HEK293T (cell line): ENCODE data around the gene ZNF398.

Source experiments
- CTCF ChIA-PET: fragments of 350-600 bp; formaldehyde crosslinking; extraction: SDS; loops from one replicate; lab custom pipeline; 2021; ENCODE audit warnings: antibody characterized with exemption, inconsistent platforms; lab: Yijun Ruan, JAX
- POLR2A ChIA-PET: fragments of 350-600 bp; formaldehyde crosslinking; extraction: SDS; loops from one replicate; lab custom pipeline; 2020; ENCODE audit warnings: antibody characterized with exemption, inconsistent platforms; lab: Yijun Ruan, JAX
- DNase-seq: peaks from one replicate; pipeline ENCODE4 v3.0.0; 2012; ENCODE audit warnings: mixed read lengths; ENCODE audit errors: extremely low spot score
- ARNT ChIP-seq: fragments of 450-650 bp; IDR thresholded peaks from 2 replicates; pipeline ENCODE4 v1.6.1; 2017; ENCODE audit warnings: mild to moderate bottlenecking
- BHLHE40 ChIP-seq: fragments of 450-650 bp; IDR thresholded peaks from 2 replicates; pipeline ENCODE4 v1.6.1; 2016; ENCODE audit warnings: mild to moderate bottlenecking, moderate library complexity, borderline replicate concordance
- CTBP1 ChIP-seq: fragments of 450-650 bp; IDR thresholded peaks from 2 replicates; pipeline ENCODE4 v1.6.1; 2016; ENCODE audit warnings: borderline replicate concordance
- ELF4 ChIP-seq: fragments of 450-650 bp; IDR thresholded peaks from 2 replicates; pipeline ENCODE4 v1.6.1; 2017; ENCODE audit warnings: antibody characterized with exemption
- FOXA1 ChIP-seq: fragments of 450-650 bp; IDR thresholded peaks from 2 replicates; pipeline ENCODE4 v1.6.1; 2016; ENCODE audit warnings: mild to moderate bottlenecking
- FOXK2 ChIP-seq: fragments of 450-650 bp; IDR thresholded peaks from 2 replicates; pipeline ENCODE4 v1.6.1; 2016; ENCODE audit warnings: mild to moderate bottlenecking
- FOXM1 ChIP-seq: fragments of 450-650 bp; IDR thresholded peaks from 2 replicates; pipeline ENCODE4 v1.6.1; 2017; ENCODE audit warnings: mild to moderate bottlenecking, borderline replicate concordance
- HDGF ChIP-seq: fragments of 450-650 bp; IDR thresholded peaks from 2 replicates; pipeline ENCODE4 v1.6.1; 2017; ENCODE audit warnings: antibody characterized with exemption, borderline replicate concordance
- L3MBTL2 ChIP-seq: fragments of 450-650 bp; conservative IDR thresholded peaks from 2 replicates; pipeline ENCODE4 v1.6.1; 2016; ENCODE audit warnings: mild to moderate bottlenecking
- LEF1 ChIP-seq: fragments of 450-650 bp; IDR thresholded peaks from 2 replicates; pipeline ENCODE4 v1.6.1; 2017; ENCODE audit warnings: mild to moderate bottlenecking, borderline replicate concordance
- NFRKB ChIP-seq: fragments of 450-650 bp; IDR thresholded peaks from 2 replicates; pipeline ENCODE4 v1.6.1; 2016; ENCODE audit warnings: mild to moderate bottlenecking, moderate library complexity
- PKNOX1 ChIP-seq: fragments of 450-650 bp; IDR thresholded peaks from 2 replicates; pipeline ENCODE4 v1.6.1; 2016
- SP1 ChIP-seq: fragments of 450-650 bp; IDR thresholded peaks from 2 replicates; pipeline ENCODE4 v1.6.1; 2017
- SUZ12 ChIP-seq: fragments of 450-650 bp; IDR thresholded peaks from 2 replicates; pipeline ENCODE4 v1.6.1; 2016; ENCODE audit warnings: mild to moderate bottlenecking
- TARDBP ChIP-seq: fragments of 450-650 bp; IDR thresholded peaks from 2 replicates; pipeline ENCODE4 v1.6.1; 2016
- ZNF384 ChIP-seq: fragments of 450-650 bp; IDR thresholded peaks from 2 replicates; pipeline ENCODE4 v1.6.1; 2016

Gene ZNF398

DNA sequence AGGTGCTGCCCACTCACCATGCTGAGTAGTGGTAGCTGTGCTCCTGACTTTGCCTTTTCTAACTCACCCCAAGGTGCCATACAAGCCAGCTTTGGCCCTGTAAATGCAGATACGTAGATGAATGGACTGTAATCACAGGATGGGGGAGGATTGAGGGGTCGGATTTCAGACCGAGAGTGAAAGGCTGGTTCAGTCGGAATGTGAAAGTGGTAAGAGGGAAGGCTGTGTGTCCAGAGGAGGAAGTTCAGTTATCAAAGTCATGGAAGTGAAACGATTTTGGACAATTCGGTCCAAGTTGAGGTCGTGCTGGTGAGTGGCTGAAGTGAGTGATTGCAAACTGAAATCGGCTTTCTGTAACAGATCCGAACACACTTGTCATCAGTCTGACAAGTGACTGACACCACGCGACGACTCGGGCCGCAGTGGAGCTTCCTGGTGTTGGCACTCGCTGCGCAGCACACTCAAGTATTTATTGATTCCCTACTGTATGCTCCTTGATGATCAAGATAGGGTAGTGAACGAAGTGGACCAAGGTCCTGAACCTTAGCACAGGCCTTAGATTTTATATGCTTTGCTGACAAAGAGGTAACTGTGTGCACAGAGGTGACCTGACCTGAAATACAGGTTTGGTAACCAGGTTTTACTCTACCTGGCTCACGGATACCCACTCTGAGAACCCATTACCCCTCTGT is 58.6 kb downstream of the ZNF398 start:
- CTCF ChIA-PET: no interaction called here

DNA sequence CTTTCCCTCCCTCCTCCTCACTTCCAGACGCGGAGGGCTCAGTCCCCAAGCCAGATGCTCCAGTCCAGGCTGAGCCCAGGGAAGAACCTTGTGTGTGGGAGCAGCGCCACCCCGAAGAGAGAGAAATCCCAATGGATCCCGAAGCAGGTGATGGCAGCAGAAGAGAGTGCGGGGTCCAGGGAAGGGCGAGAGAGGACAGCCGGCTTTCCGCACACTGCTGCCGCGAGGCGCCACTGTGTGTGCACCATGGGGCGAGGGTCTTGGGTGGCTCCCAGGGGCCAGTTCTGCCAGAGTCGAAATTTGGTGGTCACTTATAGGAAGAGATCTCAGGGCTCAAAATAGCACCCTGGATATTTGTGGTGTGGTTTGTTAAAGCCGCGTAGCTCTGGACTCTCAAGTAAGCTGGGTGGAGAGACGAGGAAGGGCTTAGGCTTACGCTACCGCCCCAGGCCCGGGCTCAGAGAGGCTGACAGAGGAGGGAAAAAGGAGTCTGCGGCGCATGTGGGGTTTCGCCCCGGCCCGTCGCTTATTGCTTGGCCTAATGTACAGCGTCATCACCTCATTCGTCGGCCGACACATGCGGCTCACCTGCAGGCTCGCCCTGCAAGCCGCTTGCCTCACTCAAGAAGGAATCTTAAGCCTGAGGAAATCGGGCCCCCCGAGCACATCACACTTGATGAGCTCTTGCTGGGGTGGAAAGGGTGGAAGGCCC is 60.2 kb downstream of the ZNF398 start:
- no peak for DNase-seq
- POLR2A ChIA-PET: interaction anchor here (4.4 kb wide), 1 partner anchor 12 kb away, joined by 15 read pairs; the partner anchor contains the start of gene ZNF282
- CTCF ChIA-PET: no interaction called here
- TF ChIP-seq ZNF384: no peak
- no peak for TF ChIP-seq NFRKB
- TF ChIP-seq FOXA1: no peak
- no peak for TF ChIP-seq L3MBTL2
- no peak for TF ChIP-seq LEF1
- TF ChIP-seq ARNT: no peak
- no peak for TF ChIP-seq FOXM1
- TF ChIP-seq ELF4: no peak
- no peak for TF ChIP-seq TARDBP
- no peak for TF ChIP-seq FOXK2
- TF ChIP-seq BHLHE40: no peak
- no peak for TF ChIP-seq HDGF
- TF ChIP-seq SUZ12: no peak
- no peak for TF ChIP-seq CTBP1
- TF ChIP-seq SP1: no peak
- no peak for TF ChIP-seq PKNOX1

More for the DNA sequence above, 58.6 kb downstream of the ZNF398 start:
- no peak for TF ChIP-seq NFRKB
- no peak for TF ChIP-seq ZNF384
- no peak for TF ChIP-seq PKNOX1
- no peak for TF ChIP-seq TARDBP
- no peak for DNase-seq
- POLR2A ChIA-PET: interaction anchor here (2.2 kb wide), 1 partner anchor 10 kb away, joined by 13 read pairs; the partner anchor contains the start of gene ZNF282

GRCh38 chr7:149209518-149210269 is 62.4 kb downstream of the ZNF398 start:
- peak; percentile 87 for DNase-seq
- TF ChIP-seq ELF4 (no peak), FOXA1 (no peak), ARNT (no peak), SP1 (no peak), FOXK2 (no peak)
- POLR2A ChIA-PET: interaction anchor here (4.4 kb wide), 1 partner anchor 14 kb away, joined by 15 read pairs; the partner anchor contains the start of gene ZNF282
- CTCF ChIA-PET: interaction anchor here (0.9 kb wide), 1 partner anchor 14 kb away, joined by 3 read pairs; the partner anchor contains the start of gene ZNF282

DNA sequence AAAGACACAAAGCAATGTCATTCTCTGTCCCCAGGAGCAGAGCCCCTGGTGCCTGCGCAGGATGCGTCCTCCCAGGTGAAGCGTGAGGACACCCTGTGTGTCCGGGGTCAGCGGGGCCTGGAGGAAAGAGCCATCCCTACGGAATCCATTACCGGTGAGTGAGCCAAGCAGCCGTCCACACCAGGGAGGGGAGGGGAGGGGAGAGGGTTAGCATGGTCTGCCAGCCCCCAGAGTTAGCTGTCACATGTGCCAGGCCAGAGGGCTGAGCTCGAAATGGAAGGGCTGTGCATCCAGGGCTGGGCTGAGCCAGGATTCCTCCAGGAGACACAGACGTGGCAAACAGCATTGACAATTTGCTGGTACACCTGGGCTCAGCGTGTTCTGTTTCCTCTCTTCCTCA is 63.3 kb downstream of the ZNF398 start:
- TF ChIP-seq FOXK2 (no peak), ZNF384 (no peak), NFRKB (no peak), LEF1 (no peak), FOXM1 (no peak), ARNT (no peak), SP1 (no peak)
- DNase-seq: no peak
- ChIA-PET CTCF (interaction anchor here (0.9 kb wide), 1 partner anchor 15 kb away, joined by 3 read pairs; the partner anchor contains the start of gene ZNF282), POLR2A (interaction anchor here (4.4 kb wide), 1 partner anchor 15 kb away, joined by 15 read pairs; the partner anchor contains the start of gene ZNF282)

GRCh38 chr7:149214020-149214720 is 66.9 kb downstream of the ZNF398 start:
- DNase-seq: no peak
- ChIA-PET POLR2A (interaction anchor here (2.1 kb wide), 1 partner anchor 19 kb away, joined by 11 read pairs; the partner anchor contains the start of gene ZNF282), CTCF (interaction anchor here (0.7 kb wide), 1 partner anchor 575 kb away, joined by 3 read pairs; no protein-coding TSS in a partner anchor)
- no peak for TF ChIP-seq HDGF
- no peak for TF ChIP-seq LEF1
- no peak for TF ChIP-seq L3MBTL2
- no peak for TF ChIP-seq NFRKB
- TF ChIP-seq FOXK2: no peak
- no peak for TF ChIP-seq PKNOX1
- TF ChIP-seq CTBP1: no peak
